ENCODE data around the gene PTPRB.

DNA sequence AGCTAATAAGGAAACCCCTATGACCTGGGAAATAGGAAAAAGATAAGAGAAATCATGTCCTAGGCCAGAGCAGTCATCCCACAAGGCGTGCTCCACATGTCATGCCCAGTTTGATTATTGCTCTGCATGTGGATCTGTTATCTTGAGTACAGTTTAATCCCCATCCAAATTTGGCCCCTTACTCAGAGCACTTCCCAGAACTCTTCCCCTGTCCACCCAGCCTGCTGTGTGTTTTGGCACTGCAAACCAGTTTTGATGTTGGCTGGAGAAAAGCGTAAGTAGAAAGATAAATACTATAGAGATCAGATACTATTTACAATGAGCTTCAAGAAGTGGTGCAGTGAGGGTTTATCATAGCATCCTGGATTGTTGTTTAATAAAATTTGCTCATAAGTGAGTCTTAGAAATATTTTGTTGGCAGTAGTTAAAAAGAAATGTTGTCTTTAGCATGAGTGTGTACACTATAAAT lies 83.8 kb downstream of the PTPRB start:
- TF ChIP-seq CTCF (tag by site-specific recombination; IDR thresholded peaks at IDR 0.05), result no peak
- no peak for TF ChIP-seq ZNF157 (tag by site-specific recombination; IDR thresholded peaks at IDR 0.05)
- no peak for TF ChIP-seq ZNF677 (tag by site-specific recombination; IDR thresholded peaks at IDR 0.05)
- TF ChIP-seq KLF16 (tag by site-specific recombination; IDR thresholded peaks at IDR 0.05), result no peak

All from HEK293 (cell line).